Ovary (tissue), 3 donors: ENCODE data around the gene VASN.

Source experiments
- EP300 ChIP-seq: sonication (generic); formaldehyde crosslinking; IDR thresholded peaks from one replicate; pipeline ENCODE4 v1.6.1; 2017; ENCODE audit warnings: antibody characterized with exemption
- POLR2A ChIP-seq: fragments of 450-650 bp; IDR thresholded peaks from one replicate; pipeline ENCODE4 v1.6.1; 2017; ENCODE audit warnings: antibody characterized with exemption, mild to moderate bottlenecking, moderate library complexity
- TF ChIP-seq, protein P1 (sequence below), 3 donors: fragments of 450-650 bp in 2 of 3; fragments of 200-600 bp in 1 of 3; IDR thresholded peaks; one replicate each; pipeline versions ENCODE4 v1.5.1 to v1.8.0; 2016 to 2022; ENCODE audit warnings: antibody characterized with exemption in 3 of 3, mild to moderate bottlenecking in 1 of 3
- donor health status: DM: no; HTN: no; CAD: no.

DNA sequence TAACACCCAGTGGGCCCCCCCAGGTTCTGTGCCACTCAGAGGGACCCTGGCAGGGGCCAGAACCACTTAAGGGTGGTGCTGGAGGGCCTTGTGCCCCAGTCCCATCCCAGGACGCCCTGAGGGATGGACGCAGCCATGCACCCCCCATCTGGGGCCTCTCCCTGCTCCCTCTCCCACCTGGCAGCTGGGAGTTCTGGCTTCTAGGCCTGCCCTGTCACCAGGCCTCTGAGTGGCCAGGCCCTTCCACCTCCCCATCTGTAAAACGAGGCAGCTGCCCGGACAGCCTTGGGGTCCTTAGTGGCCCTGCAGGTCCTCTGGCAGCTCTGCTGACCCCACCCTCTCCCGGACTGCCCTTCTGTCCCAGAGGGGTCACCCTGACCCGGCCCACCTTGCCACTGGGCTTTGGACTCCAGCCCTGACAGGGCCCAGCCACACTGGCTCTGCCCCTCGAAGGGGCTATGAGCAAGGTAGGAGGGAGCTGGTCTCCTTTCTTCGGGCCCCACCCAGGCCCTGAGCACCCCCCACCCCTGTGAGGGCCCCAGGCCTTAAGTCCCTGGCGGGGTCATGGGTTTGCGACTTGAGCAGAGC is 32.8 kb upstream of the VASN start:
- TF ChIP-seq, protein P1, sequence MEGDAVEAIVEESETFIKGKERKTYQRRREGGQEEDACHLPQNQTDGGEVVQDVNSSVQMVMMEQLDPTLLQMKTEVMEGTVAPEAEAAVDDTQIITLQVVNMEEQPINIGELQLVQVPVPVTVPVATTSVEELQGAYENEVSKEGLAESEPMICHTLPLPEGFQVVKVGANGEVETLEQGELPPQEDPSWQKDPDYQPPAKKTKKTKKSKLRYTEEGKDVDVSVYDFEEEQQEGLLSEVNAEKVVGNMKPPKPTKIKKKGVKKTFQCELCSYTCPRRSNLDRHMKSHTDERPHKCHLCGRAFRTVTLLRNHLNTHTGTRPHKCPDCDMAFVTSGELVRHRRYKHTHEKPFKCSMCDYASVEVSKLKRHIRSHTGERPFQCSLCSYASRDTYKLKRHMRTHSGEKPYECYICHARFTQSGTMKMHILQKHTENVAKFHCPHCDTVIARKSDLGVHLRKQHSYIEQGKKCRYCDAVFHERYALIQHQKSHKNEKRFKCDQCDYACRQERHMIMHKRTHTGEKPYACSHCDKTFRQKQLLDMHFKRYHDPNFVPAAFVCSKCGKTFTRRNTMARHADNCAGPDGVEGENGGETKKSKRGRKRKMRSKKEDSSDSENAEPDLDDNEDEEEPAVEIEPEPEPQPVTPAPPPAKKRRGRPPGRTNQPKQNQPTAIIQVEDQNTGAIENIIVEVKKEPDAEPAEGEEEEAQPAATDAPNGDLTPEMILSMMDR (IDR thresholded peaks at IDR 0.05), result no peak
- TF ChIP-seq POLR2A (no peak), EP300 (no peak)
